GF-D8 (cell line): Measurements from ENCODE around the gene FPR2.
"Not testable (repeated sequence)": the region's sequence is repeated elsewhere in the genome, so short reads cannot be mapped to it uniquely, and the experiment has no call there.

Experiments used
- DNase-seq: peaks from one replicate; lab custom pipeline; 2025; lab: John Stamatoyannopoulos, UW

FPR2 gene

GRCh38 chr19:51783372-51783771, 22.4 kb downstream of the FPR2 start:
- DNase-seq, result peak; percentile 82

- DNase-seq, result no peak
These were observed 23.3 kb downstream of the FPR2 start for GRCh38 chr19:51784109-51784785.

- DNase-seq, result no peak
These were observed 24.1 kb downstream of the FPR2 start for GRCh38 chr19:51784922-51785690.

GRCh38 chr19:51786646-51787494, 25.9 kb downstream of the FPR2 start:
- DNase-seq, result no peak

- DNase-seq, result no peak
These were observed 27.0 kb downstream of the FPR2 start for GRCh38 chr19:51788029-51788428.

GRCh38 chr19:51789061-51789795, 28.2 kb downstream of the FPR2 start:
- no peak for DNase-seq

- no peak for DNase-seq
These were observed 32.0 kb downstream of the FPR2 start for GRCh38 chr19:51792932-51793331.

- no peak for DNase-seq
These were observed 33.0 kb downstream of the FPR2 start for GRCh38 chr19:51793994-51794393.

- no peak for DNase-seq
These were observed 34.0 kb downstream of the FPR2 start, which contains the start of gene FPR3 for GRCh38 chr19:51794885-51795490. TSS of gene FPR3 (plus strand) at chr19:51795157. CDS start at chr19:51823749, 28,592 bp downstream.

GRCh38 chr19:51796195-51796679, 35.3 kb downstream of the FPR2 start:
- no peak for DNase-seq

GRCh38 chr19:51797480-51797879, 36.5 kb downstream of the FPR2 start:
- DNase-seq, result no peak

GRCh38 chr19:51798062-51798461, 37.1 kb downstream of the FPR2 start:
- DNase-seq, result no peak

- DNase-seq, result no peak
These were observed 38.2 kb downstream of the FPR2 start for GRCh38 chr19:51799034-51799773.

GRCh38 chr19:51799774-51800472, 38.9 kb downstream of the FPR2 start:
- DNase-seq, result no peak

- DNase-seq, result no peak
These were observed 39.7 kb downstream of the FPR2 start for GRCh38 chr19:51800473-51801244.

GRCh38 chr19:51802775-51803174, 41.8 kb downstream of the FPR2 start:
- DNase-seq, result no peak

- DNase-seq, result no peak
These were observed 42.5 kb downstream of the FPR2 start for GRCh38 chr19:51803519-51803918.

GRCh38 chr19:51803967-51804366, 43.0 kb downstream of the FPR2 start:
- DNase-seq, result peak; percentile 19

- not testable (repeated sequence) for DNase-seq
These were observed 43.8 kb downstream of the FPR2 start for GRCh38 chr19:51804789-51805188.
